GM20000 (cell line): ENCODE measurements around the gene GAMT.

Experiments
- DNase-seq: peaks from one replicate; pipeline ENCODE4 v3.0.0; 2012; ENCODE audit warnings: low spot score
- TF ChIP-seq, protein P1 (sequence below): IDR thresholded peaks from 2 replicates; pipeline ENCODE4 v1.5.1; 2012; ENCODE audit warnings: mild to moderate bottlenecking, control low read depth; ENCODE audit errors: extremely low read depth, missing control alignments

GAMT gene

DNA sequence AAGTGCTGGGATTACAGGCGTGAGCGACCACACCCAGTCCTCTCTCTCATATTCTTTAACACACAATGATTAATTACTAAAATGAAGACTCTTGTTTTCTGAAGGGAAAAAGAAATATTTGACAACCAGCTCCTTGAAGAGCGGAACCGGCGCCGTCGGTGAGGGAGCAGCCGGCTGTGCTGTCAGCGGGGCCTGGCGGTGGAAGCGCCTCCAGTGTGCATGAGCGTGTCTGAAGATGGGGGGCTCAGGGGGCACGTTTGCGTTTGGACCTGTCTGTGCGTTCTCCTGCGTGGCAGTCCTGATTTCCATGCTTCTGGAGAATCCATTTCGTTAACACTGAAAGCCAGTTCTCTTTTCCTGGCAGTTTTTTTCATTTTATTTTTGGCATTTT lies 24.9 kb downstream of the GAMT start:
- no peak for DNase-seq
- TF ChIP-seq, protein P1, sequence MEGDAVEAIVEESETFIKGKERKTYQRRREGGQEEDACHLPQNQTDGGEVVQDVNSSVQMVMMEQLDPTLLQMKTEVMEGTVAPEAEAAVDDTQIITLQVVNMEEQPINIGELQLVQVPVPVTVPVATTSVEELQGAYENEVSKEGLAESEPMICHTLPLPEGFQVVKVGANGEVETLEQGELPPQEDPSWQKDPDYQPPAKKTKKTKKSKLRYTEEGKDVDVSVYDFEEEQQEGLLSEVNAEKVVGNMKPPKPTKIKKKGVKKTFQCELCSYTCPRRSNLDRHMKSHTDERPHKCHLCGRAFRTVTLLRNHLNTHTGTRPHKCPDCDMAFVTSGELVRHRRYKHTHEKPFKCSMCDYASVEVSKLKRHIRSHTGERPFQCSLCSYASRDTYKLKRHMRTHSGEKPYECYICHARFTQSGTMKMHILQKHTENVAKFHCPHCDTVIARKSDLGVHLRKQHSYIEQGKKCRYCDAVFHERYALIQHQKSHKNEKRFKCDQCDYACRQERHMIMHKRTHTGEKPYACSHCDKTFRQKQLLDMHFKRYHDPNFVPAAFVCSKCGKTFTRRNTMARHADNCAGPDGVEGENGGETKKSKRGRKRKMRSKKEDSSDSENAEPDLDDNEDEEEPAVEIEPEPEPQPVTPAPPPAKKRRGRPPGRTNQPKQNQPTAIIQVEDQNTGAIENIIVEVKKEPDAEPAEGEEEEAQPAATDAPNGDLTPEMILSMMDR, result no peak

DNA sequence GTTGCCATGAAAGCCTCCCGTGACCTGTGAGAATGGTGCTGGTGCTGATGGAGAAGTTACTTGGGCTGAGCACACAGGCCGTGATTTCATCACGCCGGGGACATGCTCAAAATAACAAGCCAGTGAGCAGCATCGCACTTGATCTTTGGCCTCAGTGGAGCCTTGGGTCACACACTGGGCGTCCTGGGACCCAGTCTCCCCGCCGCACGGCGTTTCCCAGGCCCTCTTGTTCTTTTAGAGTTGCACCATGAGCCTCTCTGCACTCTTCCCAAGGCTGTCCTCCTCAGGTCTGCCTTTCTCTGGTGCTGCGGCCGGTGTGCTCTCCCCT lies 27.1 kb downstream of the GAMT start:
- TF ChIP-seq, protein P1, result no peak
- DNase-seq, result no peak

DNA sequence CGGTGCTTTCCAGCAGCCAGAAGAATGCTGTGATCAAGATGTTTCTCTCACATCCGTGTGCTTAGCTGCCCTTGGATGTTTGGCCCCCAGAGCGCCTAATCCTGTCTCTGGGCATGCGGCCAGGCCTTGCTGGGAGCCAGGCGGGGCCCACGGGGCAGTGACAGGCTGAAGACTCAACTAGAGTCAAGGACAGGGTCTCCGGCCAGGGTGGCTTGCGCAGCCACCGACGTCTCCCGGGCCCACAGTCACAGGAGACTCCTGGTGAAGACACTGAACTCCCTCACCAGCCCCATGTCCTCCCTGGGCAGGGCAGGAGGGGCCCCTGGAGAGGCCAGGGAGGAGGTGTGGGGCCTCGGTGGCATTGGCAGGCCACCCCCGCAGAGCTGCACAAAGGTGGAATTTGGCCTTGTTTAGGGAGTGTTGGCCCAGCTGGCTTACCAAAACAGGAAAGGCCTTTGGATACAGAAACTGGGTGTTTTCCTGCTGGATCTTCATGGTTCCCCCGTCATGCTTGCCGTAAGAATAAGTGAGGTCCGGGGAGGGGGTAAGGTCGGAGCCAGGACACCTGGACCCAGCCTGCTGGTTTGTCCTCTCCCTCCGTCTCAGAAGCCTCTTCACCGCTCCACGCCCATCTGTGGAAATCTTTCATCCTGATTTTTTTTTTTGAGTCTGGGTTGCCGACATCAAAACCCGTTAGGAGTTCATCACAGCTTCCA lies 27.6 kb downstream of the GAMT start:
- no peak for DNase-seq
- TF ChIP-seq, protein P1, result no peak

DNA sequence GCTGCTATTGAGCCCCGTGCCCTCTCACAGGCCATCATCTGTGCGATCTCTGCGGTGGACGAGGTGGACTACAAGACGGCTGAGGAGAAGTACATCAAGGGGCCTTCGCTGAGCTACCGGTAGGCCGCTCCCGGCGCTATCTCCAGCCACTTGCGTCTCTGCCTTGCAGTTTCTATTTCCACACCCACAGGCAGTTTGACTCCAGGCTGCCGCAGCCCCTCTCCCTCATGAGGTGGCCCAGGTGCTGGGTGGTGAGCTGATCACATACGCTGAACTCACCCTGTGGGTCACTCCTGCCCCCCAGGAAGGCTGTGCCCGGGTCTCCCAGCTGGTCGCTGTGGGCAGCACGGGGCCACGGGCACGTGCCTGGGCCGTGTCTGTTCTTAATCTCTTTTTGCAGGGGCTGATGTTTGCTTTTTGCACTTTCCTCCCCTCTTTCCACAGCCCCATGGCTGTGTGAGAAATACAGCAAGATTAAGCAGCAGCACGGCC lies 28.3 kb downstream of the GAMT start:
- TF ChIP-seq, protein P1, result no peak
- no peak for DNase-seq

DNA sequence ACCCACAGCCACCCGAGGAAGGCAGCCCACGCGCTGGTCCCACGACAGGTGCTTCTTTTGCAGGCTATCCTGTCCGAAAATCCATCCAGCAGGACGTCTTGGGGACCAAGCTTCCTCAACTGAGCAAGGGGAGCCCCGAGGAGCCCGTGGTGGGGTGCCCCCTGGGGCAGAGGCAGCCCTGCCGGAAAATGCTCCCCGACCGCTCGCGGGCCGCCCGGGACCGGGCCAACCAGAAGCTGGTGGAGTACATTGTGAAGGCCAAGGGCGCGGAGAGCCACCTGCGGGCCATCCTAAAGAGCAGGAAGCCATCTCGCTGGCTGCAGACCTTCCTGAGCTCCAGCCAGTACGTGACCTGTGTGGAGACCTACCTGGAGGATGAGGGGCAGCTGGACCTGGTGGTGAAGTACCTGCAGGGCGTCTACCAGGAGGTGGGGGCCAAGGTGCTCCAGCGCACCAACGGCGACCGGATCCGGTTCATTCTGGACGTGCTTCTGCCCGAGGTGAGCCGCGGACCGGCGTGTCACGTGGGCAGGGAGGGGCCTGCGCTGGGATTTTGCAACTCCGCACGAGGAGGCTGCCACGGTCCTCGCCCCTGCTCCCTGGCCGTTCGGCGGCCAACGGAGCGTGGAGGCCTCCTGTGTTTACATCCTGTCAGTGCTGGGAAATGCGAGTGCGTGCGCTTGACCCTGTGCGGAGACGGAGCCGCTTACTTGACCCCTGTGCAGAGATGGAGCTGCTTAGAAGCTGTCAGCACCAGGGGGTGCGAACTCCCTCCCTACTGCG lies 30.6 kb downstream of the GAMT start:
- TF ChIP-seq, protein P1, result no peak
- no peak for DNase-seq

DNA sequence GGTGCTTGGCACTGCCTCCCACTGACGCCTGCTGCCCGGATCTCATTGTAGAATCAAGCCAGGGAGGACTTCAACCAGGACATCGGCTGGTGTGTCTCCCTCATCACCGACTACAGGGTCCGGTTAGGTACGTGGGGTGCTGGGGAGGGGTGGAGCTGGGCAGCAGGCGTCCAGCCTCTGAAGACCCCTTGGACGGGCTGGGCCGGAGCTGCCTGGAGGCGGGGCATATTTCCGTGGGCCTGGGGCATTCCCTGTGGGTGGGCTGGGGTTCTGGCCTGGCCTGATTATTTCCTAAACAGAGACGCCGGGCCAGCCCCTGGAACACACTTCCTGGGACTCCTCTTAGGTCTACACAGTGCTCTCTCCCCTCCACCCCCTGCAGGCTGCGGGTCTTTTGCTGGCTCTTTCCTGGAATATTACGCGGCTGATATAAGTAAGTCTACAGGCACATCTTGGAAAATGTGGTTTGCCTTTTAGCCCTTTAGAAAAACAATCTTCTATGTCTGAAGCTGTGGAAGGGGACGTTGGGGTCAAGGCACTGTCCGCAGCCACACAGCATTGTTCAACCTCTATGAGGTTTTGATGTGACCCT lies 32.0 kb downstream of the GAMT start:
- TF ChIP-seq, protein P1, result no peak
- DNase-seq, result no peak
